H9 (cell line): ENCODE measurements around the gene UBN2. TPM values are rescaled to one million over a fixed set of nuclear protein-coding genes. Genes with fewer than 3 reads are reported as not detected.

Experiments used
- DNase-seq: peaks from one replicate; pipeline ENCODE4 v3.0.0-alpha.2; 2017
- H2AFZ ChIP-seq: one replicate; pipeline ENCODE4 v1.6.1; 2013; ENCODE audit warnings: mild to moderate bottlenecking, low read length, control low read depth, moderate library complexity
- H2AK5ac ChIP-seq: 2 replicates; pipeline ENCODE4 v1.6.1; 2013; ENCODE audit warnings: low read length, control low read depth, mixed read lengths; ENCODE audit not compliant: insufficient read length
- H2BK120ac ChIP-seq: one replicate; pipeline ENCODE4 v1.6.1; 2013; ENCODE audit warnings: low read depth, mild to moderate bottlenecking, low read length, control low read depth, inconsistent platforms; ENCODE audit not compliant: poor library complexity, severe bottlenecking
- H2BK12ac ChIP-seq: 2 replicates; pipeline ENCODE4 v1.6.1; 2013; ENCODE audit warnings: low read length, control low read depth, mixed read lengths, low read depth; ENCODE audit not compliant: insufficient read length
- H2BK15ac ChIP-seq: 2 replicates; pipeline ENCODE4 v1.6.1; 2013; ENCODE audit warnings: low read depth, low read length, control low read depth
- H2BK20ac ChIP-seq: one replicate; pipeline ENCODE4 v1.6.1; 2013; ENCODE audit warnings: low read depth, mild to moderate bottlenecking, low read length, control low read depth, inconsistent platforms; ENCODE audit not compliant: poor library complexity, severe bottlenecking
- H2BK5ac ChIP-seq: 2 replicates; pipeline ENCODE4 v1.6.1; 2013; ENCODE audit warnings: low read length, control low read depth, mixed read lengths; ENCODE audit not compliant: insufficient read length
- H3K14ac ChIP-seq: 2 replicates; pipeline ENCODE4 v1.6.1; 2013; ENCODE audit warnings: low read length, control low read depth; ENCODE audit not compliant: insufficient read depth
- H3K18ac ChIP-seq: 2 replicates; pipeline ENCODE4 v1.6.1; 2013; ENCODE audit warnings: low read depth, mild to moderate bottlenecking, mixed read lengths, low read length, control low read depth; ENCODE audit not compliant: insufficient read length
- H3K23ac ChIP-seq: 2 replicates; pipeline ENCODE4 v1.6.1; 2013; ENCODE audit warnings: low read length, control low read depth, mixed read lengths, low read depth; ENCODE audit not compliant: insufficient read length
- H3K23me2 ChIP-seq: 2 replicates; pipeline ENCODE4 v1.6.1; 2013; ENCODE audit warnings: low read depth, mild to moderate bottlenecking, mixed read lengths, low read length, control low read depth; ENCODE audit not compliant: insufficient read length, poor library complexity, severe bottlenecking
- H3K27ac ChIP-seq: 2 replicates; pipeline ENCODE4 v1.5.1; 2013; ENCODE audit warnings: low read length, control low read depth, mixed read lengths, low read depth; ENCODE audit not compliant: insufficient read length
- H3K27me3 ChIP-seq: 2 replicates; pipeline ENCODE4 v1.6.1; 2013; ENCODE audit warnings: low read length, control low read depth, inconsistent platforms; ENCODE audit not compliant: insufficient read depth
- H3K4ac ChIP-seq: 2 replicates; pipeline ENCODE4 v1.6.1; 2013; ENCODE audit warnings: low read depth, mild to moderate bottlenecking, control low read depth, inconsistent platforms, low read length, moderate library complexity
- H3K4me1 ChIP-seq: 2 replicates; pipeline ENCODE4 v1.6.1; 2013; ENCODE audit warnings: low read length, control low read depth, inconsistent platforms; ENCODE audit not compliant: insufficient read depth
- H3K4me2 ChIP-seq: 2 replicates; pipeline ENCODE4 v1.6.1; 2013; ENCODE audit warnings: low read length, control low read depth, mixed read lengths; ENCODE audit not compliant: insufficient read length, insufficient read depth
- H3K56ac ChIP-seq: 2 replicates; pipeline ENCODE4 v1.6.1; 2013; ENCODE audit warnings: low read depth, mild to moderate bottlenecking, mixed read lengths, low read length, control low read depth; ENCODE audit not compliant: insufficient read length
- H3K79me1 ChIP-seq: 2 replicates; pipeline ENCODE4 v1.6.1; 2013; ENCODE audit warnings: low read depth, mild to moderate bottlenecking, moderate library complexity, low read length, control low read depth, inconsistent platforms; ENCODE audit not compliant: insufficient read depth, poor library complexity, severe bottlenecking
- H3K79me2 ChIP-seq: 2 replicates; pipeline ENCODE4 v1.6.1; 2013; ENCODE audit warnings: low read length, control low read depth, inconsistent platforms; ENCODE audit not compliant: insufficient read depth
- H3K9ac ChIP-seq: 2 replicates; pipeline ENCODE4 v1.6.1; 2013; ENCODE audit warnings: low read length, control low read depth, mixed read lengths; ENCODE audit not compliant: insufficient read length; ENCODE audit errors: extremely low read depth
- H3K9me3 ChIP-seq: one replicate; pipeline ENCODE4 v1.6.1; 2013; ENCODE audit warnings: low read depth, low read length, inconsistent platforms; ENCODE audit not compliant: control insufficient read depth
- H3T11ph ChIP-seq: one replicate; pipeline ENCODE4 v1.6.1; 2013; ENCODE audit warnings: mild to moderate bottlenecking, low read length, control low read depth, inconsistent platforms
- H4K20me1 ChIP-seq: one replicate; pipeline ENCODE4 v1.6.1; 2013; ENCODE audit not compliant: control insufficient read depth, insufficient read length, insufficient read depth
- H4K5ac ChIP-seq: 2 replicates; pipeline ENCODE4 v1.6.1; 2013; ENCODE audit warnings: low read depth, mild to moderate bottlenecking, mixed read lengths, low read length, control low read depth; ENCODE audit not compliant: insufficient read length
- H4K8ac ChIP-seq: replicated peaks from 2 replicates; pipeline ENCODE4 v1.6.1; 2013; ENCODE audit warnings: low read length, control low read depth, mixed read lengths, low read depth; ENCODE audit not compliant: insufficient read length
- H4K91ac ChIP-seq: 2 replicates; pipeline ENCODE4 v1.6.1; 2013; ENCODE audit warnings: low read depth, mild to moderate bottlenecking, moderate library complexity, mixed read lengths, low read length, control low read depth; ENCODE audit not compliant: insufficient read length
- H3K27ac Mint-ChIP-seq, 3 experiments: 2 replicates in 2 of 3; 3 replicates in 1 of 3; pipeline ENCODE4 v1.8.0; 2020 to 2021; ENCODE audit warnings: mixed read lengths in 3 of 3, mild to moderate bottlenecking in 1 of 3, moderate library complexity in 1 of 3
- H3K27me3 Mint-ChIP-seq: 2 replicates; pipeline ENCODE4 v1.8.0; 2021; ENCODE audit warnings: low read depth, mild to moderate bottlenecking, moderate library complexity, mixed read lengths
- H3K36me3 Mint-ChIP-seq, 3 experiments: 2 replicates in 2 of 3; 3 replicates in 1 of 3; pipeline ENCODE4 v1.8.0; 2020 to 2021; ENCODE audit warnings: low read depth in 3 of 3, mixed read lengths in 3 of 3; ENCODE audit not compliant: insufficient read depth in 1 of 3
- H3K4me1 Mint-ChIP-seq, 2 experiments: 2 replicates each; pipeline ENCODE4 v1.8.0; 2020; ENCODE audit warnings: mixed read lengths in 2 of 2
- H3K4me3 Mint-ChIP-seq, 2 experiments: 2 replicates in 1 of 2; 3 replicates in 1 of 2; pipeline ENCODE4 v1.8.0; 2020 to 2021; ENCODE audit warnings: mild to moderate bottlenecking in 2 of 2, mixed read lengths in 2 of 2, moderate library complexity in 1 of 2
- H3K9me3 Mint-ChIP-seq, 2 experiments: 2 replicates in 1 of 2; 3 replicates in 1 of 2; pipeline ENCODE4 v1.8.0; 2020; ENCODE audit warnings: mild to moderate bottlenecking in 2 of 2, mixed read lengths in 2 of 2, moderate library complexity in 1 of 2
- WGBS: extraction: QIAGEN DNeasy Blood & Tissue Kit; methylation state at CpG from one replicate; pipeline ENCODE4 v1.1.7; 2013; ENCODE audit warnings: missing lambda C conversion rate, low lambda C conversion rate, mixed read lengths; ENCODE audit not compliant: insufficient read length; ENCODE audit errors: extremely low coverage; 5-methylcytosine and 5-hydroxymethylcytosine counted together
- total RNA-seq: library from RNA; stranded (reverse); gene quantifications from 2 replicates; pipeline ENCODE4 v1.2.1, GENCODE V29; 2021
- TF ChIP-seq, protein P1 (sequence below): fragments of 200-600 bp; sonication (generic); conservative IDR thresholded peaks from 3 replicates; pipeline ENCODE4 v1.8.0; 2021; ENCODE audit warnings: antibody characterized with exemption, mild to moderate bottlenecking

UBN2 gene
- total RNA-seq, 1 experiment from 2014 or later: 27.6 TPM

DNA sequence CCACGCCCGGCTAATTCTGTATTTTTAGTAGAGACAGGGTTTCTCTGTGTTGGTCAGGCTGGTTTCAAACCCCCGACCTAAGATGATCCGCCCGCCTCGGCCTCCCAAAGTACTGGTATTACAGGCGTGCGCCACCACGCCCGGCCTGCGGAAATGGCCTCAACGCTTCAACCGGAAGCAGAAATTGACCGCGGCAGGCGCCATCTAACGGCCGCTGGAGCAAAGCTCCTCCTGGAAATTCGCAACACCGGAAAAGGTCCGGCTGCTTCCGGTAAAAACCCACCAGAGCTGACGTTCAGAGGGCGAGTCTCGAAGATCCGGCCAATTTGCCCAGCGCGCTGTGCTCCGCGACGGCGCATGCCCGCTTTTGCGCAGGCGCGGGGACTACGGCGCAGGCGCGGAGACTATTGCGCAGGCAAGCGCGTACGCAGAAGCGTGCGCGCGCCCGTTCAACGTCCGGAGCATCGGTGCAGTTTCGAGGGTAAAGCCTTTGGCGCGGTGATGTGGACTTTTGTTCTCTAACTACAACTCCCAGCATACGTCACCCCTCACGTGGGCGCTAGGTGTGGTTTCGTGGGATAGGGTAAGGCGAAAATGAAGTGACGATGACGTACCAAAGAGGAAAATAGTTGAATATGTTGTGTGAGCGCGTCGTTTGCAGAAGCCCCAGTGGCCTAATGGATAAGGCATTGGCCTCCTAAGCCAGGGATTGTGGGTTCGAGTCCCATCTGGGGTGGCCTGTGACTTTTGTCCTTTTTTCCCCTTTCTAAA lies 109.2 kb downstream of the UBN2 start:
- H3K14ac ChIP-seq: peak overlapping the region; percentile 99; the same call in 1 of the 2 replicates
- H3K18ac ChIP-seq: peak overlapping the region; percentile 31
- no peak overlapping the region for H2BK15ac ChIP-seq
- Mint-ChIP-seq H3K27me3 (peaks cover 10% of the 10 kb centered on the region), H3K9me3 (peaks cover 10 to 14% of the 10 kb centered on the region in 2 experiments; a peak in 4 of 5 replicates), H3K4me3 (peak overlapping the region; percentile 91 to 95), H3K27ac (peak overlapping the region; percentile 99 to 100 (median 100)), H3K36me3 (peaks cover 5 to 19% (median 8%) of the 10 kb centered on the region in 3 experiments; a peak in 6 of 7 replicates), H3K4me1 (peaks cover 7 to 11% of the 10 kb centered on the region in 2 experiments)
- H3K23ac ChIP-seq: no peak overlapping the region
- no peak overlapping the region for H3T11ph ChIP-seq
- H3K4me2 ChIP-seq: peak overlapping the region; percentile 84
- H2BK120ac ChIP-seq: no peak overlapping the region
- no CpG with 5 or more reads among the region's 66 CpGs for WGBS
- H2BK5ac ChIP-seq: no peak overlapping the region
- H3K56ac ChIP-seq: no peak overlapping the region
- DNase-seq: peak; percentile 98
- H4K91ac ChIP-seq: no peak overlapping the region
- TF ChIP-seq, protein P1, sequence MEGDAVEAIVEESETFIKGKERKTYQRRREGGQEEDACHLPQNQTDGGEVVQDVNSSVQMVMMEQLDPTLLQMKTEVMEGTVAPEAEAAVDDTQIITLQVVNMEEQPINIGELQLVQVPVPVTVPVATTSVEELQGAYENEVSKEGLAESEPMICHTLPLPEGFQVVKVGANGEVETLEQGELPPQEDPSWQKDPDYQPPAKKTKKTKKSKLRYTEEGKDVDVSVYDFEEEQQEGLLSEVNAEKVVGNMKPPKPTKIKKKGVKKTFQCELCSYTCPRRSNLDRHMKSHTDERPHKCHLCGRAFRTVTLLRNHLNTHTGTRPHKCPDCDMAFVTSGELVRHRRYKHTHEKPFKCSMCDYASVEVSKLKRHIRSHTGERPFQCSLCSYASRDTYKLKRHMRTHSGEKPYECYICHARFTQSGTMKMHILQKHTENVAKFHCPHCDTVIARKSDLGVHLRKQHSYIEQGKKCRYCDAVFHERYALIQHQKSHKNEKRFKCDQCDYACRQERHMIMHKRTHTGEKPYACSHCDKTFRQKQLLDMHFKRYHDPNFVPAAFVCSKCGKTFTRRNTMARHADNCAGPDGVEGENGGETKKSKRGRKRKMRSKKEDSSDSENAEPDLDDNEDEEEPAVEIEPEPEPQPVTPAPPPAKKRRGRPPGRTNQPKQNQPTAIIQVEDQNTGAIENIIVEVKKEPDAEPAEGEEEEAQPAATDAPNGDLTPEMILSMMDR: peak; percentile 84
- no peaks in the 10 kb centered on the region for H3K9me3 ChIP-seq
- peak overlapping the region; percentile 98 for H3K9ac ChIP-seq
- peak overlapping the region; percentile 99 for H3K27ac ChIP-seq
- H2AK5ac ChIP-seq: no peak overlapping the region
- no peak overlapping the region for H2BK12ac ChIP-seq
- no peaks in the 10 kb centered on the region for H3K79me2 ChIP-seq
- H4K5ac ChIP-seq: no peak overlapping the region
- no peaks in the 10 kb centered on the region for H3K4me1 ChIP-seq
- H4K20me1 ChIP-seq: no peaks in the 10 kb centered on the region
- no peaks in the 10 kb centered on the region for H3K27me3 ChIP-seq
- peaks cover 3% of the 10 kb centered on the region for H3K23me2 ChIP-seq
- no peak overlapping the region; the same call in 1 of the 2 replicates for H3K4ac ChIP-seq
- no peak overlapping the region for H2AFZ ChIP-seq
- H4K8ac ChIP-seq: no peak overlapping the region
- H2BK20ac ChIP-seq: no peak overlapping the region
- no peaks in the 10 kb centered on the region for H3K79me1 ChIP-seq
